OCI-LY3 (cell line): Measurements from ENCODE around the gene TMEM9B.

Source experiments
- EZH2phosphoT487 ChIP-seq: fragments of 200-600 bp; shearing (Covaris generic); IDR thresholded peaks from 2 replicates; pipeline ENCODE4 v1.6.1; 2018; ENCODE audit warnings: antibody characterized with exemption, mixed run types, low read depth
- TF ChIP-seq, protein P1 (sequence below): fragments of 200-600, 300-600 bp; sonication (generic); IDR thresholded peaks from 2 replicates; pipeline ENCODE4 v1.5.1; 2014; ENCODE audit warnings: antibody characterized with exemption, low read length, low read depth

DNA sequence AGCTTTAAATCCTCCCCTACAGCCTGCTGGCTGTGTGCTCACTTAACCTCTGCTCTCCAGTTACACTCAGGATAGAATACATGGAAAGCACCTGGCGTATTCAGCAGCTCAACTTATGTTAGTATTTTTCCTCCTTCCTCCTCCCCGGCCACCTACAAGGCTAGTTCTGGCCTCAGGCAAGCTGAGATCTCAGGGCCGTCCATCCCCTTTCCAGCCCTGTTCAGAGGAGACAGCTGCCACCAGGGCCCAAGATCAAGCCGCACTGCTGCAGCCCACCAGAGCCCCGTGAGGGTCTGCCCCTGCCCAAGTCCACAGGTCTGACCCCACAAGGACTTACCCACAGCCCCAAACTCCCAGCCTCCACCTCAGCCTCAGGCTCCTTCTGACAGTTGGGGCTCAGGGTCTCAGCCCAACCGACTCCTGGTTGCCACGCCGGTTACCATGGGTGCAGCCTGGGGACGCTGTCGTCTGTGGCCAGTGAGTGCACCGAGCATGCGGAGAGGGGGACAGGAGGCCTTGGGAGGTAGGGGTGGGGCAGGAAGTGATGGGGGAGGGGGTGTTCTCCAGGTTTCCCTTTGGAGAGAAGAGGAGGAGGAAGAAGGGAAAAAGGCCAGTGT lies 31.6 kb downstream of the TMEM9B start, which contains the start of gene C11orf16:
- TF ChIP-seq, protein P1, sequence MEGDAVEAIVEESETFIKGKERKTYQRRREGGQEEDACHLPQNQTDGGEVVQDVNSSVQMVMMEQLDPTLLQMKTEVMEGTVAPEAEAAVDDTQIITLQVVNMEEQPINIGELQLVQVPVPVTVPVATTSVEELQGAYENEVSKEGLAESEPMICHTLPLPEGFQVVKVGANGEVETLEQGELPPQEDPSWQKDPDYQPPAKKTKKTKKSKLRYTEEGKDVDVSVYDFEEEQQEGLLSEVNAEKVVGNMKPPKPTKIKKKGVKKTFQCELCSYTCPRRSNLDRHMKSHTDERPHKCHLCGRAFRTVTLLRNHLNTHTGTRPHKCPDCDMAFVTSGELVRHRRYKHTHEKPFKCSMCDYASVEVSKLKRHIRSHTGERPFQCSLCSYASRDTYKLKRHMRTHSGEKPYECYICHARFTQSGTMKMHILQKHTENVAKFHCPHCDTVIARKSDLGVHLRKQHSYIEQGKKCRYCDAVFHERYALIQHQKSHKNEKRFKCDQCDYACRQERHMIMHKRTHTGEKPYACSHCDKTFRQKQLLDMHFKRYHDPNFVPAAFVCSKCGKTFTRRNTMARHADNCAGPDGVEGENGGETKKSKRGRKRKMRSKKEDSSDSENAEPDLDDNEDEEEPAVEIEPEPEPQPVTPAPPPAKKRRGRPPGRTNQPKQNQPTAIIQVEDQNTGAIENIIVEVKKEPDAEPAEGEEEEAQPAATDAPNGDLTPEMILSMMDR, result no peak
- no peak for TF ChIP-seq EZH2phosphoT487
